BJ (cell line): ENCODE data around the gene USF2. TPM values are rescaled to one million over a fixed set of nuclear protein-coding genes. Genes with fewer than 3 reads are reported as not detected.

ENCODE experiments used
- CTCF ChIA-PET: fragments of 350-600 bp; formaldehyde crosslinking; extraction: SDS; loops from one replicate; lab custom pipeline; 2021; ENCODE audit warnings: antibody characterized with exemption, inconsistent platforms; lab: Yijun Ruan, JAX
- POLR2A ChIA-PET: fragments of 300-600 bp; sonication (Branson Sonifier 250); formaldehyde crosslinking; extraction: SDS; loops from one replicate; lab custom pipeline; 2021; ENCODE audit warnings: antibody characterized with exemption; lab: Charles Lee
- DNase-seq: peaks from one replicate; pipeline ENCODE4 v3.0.0-alpha.2; 2011; ENCODE audit warnings: low read depth
- H3K27me3 ChIP-seq: 2 replicates; pipeline ENCODE4 v1.6.0; 2011; ENCODE audit warnings: low read length; ENCODE audit not compliant: control insufficient read depth, insufficient read depth
- H3K36me3 ChIP-seq: 2 replicates; pipeline ENCODE4 v1.5.1; 2011; ENCODE audit warnings: low read length; ENCODE audit not compliant: control insufficient read depth, insufficient read depth
- H3K4me3 ChIP-seq: 2 replicates; pipeline ENCODE4 v1.5.1; 2011; ENCODE audit warnings: low read depth, mild to moderate bottlenecking, control low read depth, low read length
- polyA plus RNA-seq: library from polyadenylated mRNA; depleted of rRNA; stranded (reverse); fragments of >200 nt; gene quantifications from 2 replicates; pipeline ENCODE4 v1.2.3, GENCODE V29; 2011
- TF ChIP-seq, protein P1 (sequence below): IDR thresholded peaks from 2 replicates; pipeline ENCODE4 v1.5.1; 2011; ENCODE audit warnings: low read depth, mild to moderate bottlenecking, control low read depth, inconsistent platforms, low read length, moderate library complexity; ENCODE audit not compliant: insufficient read depth

Gene USF2
- polyA plus RNA-seq, 1 experiment: 80.3 TPM

DNA sequence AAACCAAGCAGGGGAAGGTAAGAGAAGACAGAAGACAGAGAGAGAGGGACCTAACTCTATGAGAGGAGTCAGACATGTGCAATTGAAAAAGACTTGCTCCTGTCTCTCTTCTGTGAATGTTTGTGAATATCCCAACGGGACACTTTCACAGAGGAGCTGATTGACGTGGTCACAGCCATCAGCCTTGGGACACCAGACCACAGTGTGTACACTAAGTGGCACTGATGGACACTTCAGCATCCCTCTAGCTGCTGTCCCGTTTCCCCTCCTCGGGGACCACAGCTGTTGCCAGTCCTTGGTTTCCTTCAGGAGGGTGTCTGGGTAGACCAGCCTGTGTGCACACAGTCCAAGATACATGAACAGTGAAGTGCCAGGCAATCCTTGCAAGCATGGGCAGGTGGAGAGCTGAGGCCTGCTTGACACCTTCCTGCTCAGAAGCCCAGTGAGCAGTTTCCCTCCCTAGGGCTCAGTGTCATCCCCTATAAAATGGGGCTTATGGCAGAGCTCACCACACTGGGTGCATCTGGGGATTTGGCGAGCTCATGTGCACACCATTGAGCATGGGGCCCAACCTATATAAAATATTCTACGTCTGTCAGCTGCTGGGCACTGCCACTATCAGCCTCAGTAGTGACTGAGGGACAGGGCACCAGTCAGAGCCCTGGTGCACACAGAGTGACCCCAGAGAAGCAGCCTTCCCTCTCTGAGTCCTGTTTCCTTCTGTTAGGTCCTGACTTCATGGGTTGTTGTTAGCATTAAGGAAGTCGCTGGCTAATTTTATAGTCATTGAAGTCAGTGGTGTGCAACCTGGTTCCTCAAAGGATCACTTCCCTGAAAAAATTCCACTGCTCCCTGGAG is 4.3 kb upstream of the USF2 start:
- TF ChIP-seq, protein P1, sequence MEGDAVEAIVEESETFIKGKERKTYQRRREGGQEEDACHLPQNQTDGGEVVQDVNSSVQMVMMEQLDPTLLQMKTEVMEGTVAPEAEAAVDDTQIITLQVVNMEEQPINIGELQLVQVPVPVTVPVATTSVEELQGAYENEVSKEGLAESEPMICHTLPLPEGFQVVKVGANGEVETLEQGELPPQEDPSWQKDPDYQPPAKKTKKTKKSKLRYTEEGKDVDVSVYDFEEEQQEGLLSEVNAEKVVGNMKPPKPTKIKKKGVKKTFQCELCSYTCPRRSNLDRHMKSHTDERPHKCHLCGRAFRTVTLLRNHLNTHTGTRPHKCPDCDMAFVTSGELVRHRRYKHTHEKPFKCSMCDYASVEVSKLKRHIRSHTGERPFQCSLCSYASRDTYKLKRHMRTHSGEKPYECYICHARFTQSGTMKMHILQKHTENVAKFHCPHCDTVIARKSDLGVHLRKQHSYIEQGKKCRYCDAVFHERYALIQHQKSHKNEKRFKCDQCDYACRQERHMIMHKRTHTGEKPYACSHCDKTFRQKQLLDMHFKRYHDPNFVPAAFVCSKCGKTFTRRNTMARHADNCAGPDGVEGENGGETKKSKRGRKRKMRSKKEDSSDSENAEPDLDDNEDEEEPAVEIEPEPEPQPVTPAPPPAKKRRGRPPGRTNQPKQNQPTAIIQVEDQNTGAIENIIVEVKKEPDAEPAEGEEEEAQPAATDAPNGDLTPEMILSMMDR: no peak
- ChIA-PET POLR2A (no interaction called here), CTCF (interaction anchor here (0.8 to 1.7 kb wide), 5 partner anchors 122 to 197 kb away, joined by 3 to 7 read pairs (median 3); partner anchors contain the start of gene FXYD7)
- H3K36me3 ChIP-seq: peaks cover 2% of the 10 kb centered on the region; the same call in 1 of the 2 replicates
- DNase-seq: no peak
- H3K4me3 ChIP-seq: no peak overlapping the region
- peaks cover 2% of the 10 kb centered on the region; the same call in 1 of the 2 replicates for H3K27me3 ChIP-seq

DNA sequence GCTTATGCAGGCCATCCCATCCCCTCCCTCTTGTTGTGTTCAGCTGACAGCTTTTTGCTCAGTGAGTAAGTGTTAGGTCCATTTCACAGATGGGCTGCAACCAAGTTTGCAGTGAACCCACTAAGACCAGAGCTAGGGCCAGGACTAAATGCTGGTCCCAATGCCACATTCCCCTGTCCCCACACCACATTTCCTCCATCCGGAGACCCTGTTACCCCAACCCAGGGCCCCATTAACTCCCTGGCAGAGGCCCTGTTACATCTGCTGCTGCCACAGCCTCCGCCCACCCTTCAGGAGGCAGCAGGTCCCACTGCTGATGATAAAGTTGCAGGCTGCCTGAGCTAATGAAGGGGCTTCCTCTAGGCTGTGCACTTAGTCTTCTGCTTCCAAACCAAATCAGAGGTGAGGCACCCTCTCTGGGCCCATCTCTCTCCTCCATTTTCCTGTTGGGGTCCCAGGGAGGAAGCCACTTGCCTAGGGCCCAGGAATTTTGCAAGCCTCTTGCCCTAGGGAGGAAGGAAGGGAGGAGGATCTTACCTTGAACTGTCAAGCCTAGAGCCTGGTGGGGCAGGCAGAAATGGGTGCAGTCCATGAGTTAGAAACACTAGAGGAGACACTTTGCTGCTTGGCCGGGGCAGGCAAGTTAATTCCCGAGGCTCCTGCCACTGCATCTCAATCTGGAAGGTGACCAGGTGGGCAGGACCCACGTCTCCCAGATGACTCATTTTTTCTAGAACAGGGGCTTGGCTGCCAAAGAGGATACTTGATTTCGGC is 3.4 kb upstream of the USF2 start:
- TF ChIP-seq, protein P1: no peak
- Histone ChIP-seq H3K27me3 (peaks cover 2% of the 10 kb centered on the region; the same call in 1 of the 2 replicates), H3K4me3 (no peak overlapping the region), H3K36me3 (peaks cover 4% of the 10 kb centered on the region)
- ChIA-PET CTCF (interaction anchor here (0.8 to 1.7 kb wide), 3 partner anchors 123 to 198 kb away, joined by 3 to 7 read pairs (median 4); partner anchors contain the start of gene FXYD7), POLR2A (no interaction called here)
- DNase-seq: no peak

DNA sequence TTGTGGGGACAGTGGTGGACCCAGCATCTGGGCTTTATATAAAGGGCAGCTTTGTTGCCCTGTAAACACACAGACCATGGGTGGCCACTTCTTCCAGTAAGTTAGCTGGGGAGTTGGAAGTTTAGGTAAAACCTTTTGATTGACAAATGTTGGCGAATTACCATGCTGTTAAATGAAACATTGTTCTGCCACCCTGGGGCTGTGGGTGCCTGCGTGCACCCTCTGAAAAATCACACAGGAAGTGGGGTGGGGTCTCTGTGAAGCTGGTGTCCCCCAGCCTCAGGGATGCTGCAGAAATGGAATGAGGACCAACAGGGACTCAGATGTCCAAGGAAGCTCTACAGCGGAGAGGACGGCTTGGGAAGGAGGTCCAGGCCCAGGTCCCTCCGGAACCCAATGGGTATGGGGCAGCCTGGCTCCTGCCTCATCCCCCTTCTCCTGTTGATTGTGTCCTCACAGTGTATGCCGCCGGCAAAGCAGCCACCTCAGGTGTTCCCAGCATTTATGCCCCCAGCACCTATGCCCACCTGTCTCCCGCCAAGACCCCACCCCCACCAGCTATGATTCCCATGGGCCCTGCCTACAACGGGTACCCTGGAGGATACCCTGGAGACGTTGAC is 2.8 kb upstream of the USF2 start:
- TF ChIP-seq, protein P1: no peak
- H3K4me3 ChIP-seq: no peak overlapping the region
- H3K27me3 ChIP-seq: no peaks in the 10 kb centered on the region
- no peak for DNase-seq
- ChIA-PET CTCF (interaction anchor here (1.7 kb wide), 1 partner anchor 199 kb away, joined by 4 read pairs; no protein-coding TSS in a partner anchor), POLR2A (no interaction called here)
- H3K36me3 ChIP-seq: peaks cover 7% of the 10 kb centered on the region

DNA sequence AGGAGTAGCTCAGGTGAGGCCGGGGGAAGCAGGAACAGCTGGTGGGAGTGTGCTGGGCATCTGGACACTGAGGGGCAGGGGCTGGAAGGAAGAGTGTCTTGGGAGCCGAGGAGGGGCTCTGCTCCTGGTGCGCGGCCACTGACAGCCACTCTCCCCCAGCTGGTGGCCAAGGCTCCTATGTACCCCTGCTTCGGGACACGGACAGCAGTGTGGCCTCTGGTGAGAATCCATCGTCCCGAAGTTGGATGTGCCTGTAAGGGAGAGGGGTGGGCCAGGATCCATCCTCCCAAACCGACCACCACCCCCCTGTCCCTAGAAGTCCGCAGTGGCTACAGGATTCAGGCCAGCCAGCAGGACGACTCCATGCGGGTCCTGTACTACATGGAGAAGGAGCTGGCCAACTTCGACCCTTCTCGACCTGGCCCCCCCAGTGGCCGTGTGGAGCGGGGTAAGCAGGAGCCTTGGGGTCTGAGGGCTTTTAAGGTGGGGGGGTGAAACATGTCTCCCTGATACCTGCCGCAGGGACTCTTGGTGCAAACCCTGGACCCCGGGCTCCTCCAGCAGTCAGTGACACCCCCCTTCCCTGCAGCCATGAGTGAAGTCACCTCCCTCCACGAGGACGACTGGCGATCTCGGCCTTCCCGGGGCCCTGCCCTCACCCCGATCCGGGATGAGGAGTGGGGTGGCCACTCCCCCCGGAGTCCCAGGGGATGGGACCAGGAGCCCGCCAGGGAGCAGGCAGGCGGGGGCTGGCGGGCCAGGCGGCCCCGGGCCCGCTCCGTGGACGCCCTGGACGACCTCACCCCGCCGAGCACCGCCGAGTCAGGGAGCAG is 2.0 kb upstream of the USF2 start:
- TF ChIP-seq, protein P1: no peak
- CTCF ChIA-PET: no interaction called here
- Histone ChIP-seq H3K27me3 (no peaks in the 10 kb centered on the region), H3K36me3 (peaks cover 14% of the 10 kb centered on the region), H3K4me3 (peak overlapping the region; percentile 66)
- POLR2A ChIA-PET: no interaction called here
- no peak for DNase-seq
